ENCODE measurements around the gene FADS1.
A peak's percentile ranks its signal among the peaks of the same experiment; 100 is the strongest.

FADS1 gene

GRCh38 chr11:61820174-61820573, 3.4 kb upstream of the FADS1 start:
- DNase-seq: no peak

- no peak for DNase-seq
Observed at GRCh38 chr11:61817471-61818202, 834 bp upstream of the FADS1 start.

GRCh38 chr11:61815790-61816735, 740 bp downstream of the FADS1 start:
- peak; percentile 75 for DNase-seq

GRCh38 chr11:61814958-61815789, 1.6 kb downstream of the FADS1 start:
- DNase-seq: peak; percentile 71

GRCh38 chr11:61814247-61814957, 2.4 kb downstream of the FADS1 start:
- peak; percentile 39 for DNase-seq

- no peak for DNase-seq
Observed at GRCh38 chr11:61812736-61813411, 3.9 kb downstream of the FADS1 start.

GRCh38 chr11:61811831-61812230, 5.0 kb downstream of the FADS1 start:
- no peak for DNase-seq

- no peak for DNase-seq
Observed at GRCh38 chr11:61810671-61811175, 6.1 kb downstream of the FADS1 start.

- DNase-seq: no peak
Observed at GRCh38 chr11:61806785-61807184, 10.0 kb downstream of the FADS1 start.

- DNase-seq: no peak
Observed at GRCh38 chr11:61805146-61805545, 11.7 kb downstream of the FADS1 start.

- DNase-seq: no peak
Observed at GRCh38 chr11:61803889-61804647, 12.7 kb downstream of the FADS1 start.

GRCh38 chr11:61802605-61803004, 14.2 kb downstream of the FADS1 start:
- DNase-seq: no peak

GRCh38 chr11:61800331-61801281, 16.2 kb downstream of the FADS1 start:
- no peak for DNase-seq

GRCh38 chr11:61799665-61800284, 17.0 kb downstream of the FADS1 start:
- no peak for DNase-seq

GRCh38 chr11:61797263-61797944, 19.4 kb downstream of the FADS1 start:
- DNase-seq: peak; percentile 72

GRCh38 chr11:61795876-61796526, 20.8 kb downstream of the FADS1 start:
- DNase-seq: no peak

- no peak for DNase-seq
Observed at GRCh38 chr11:61795459-61795858, 21.3 kb downstream of the FADS1 start.

- DNase-seq: no peak
Observed at GRCh38 chr11:61794579-61794978, 22.2 kb downstream of the FADS1 start.
